AG04450 (cell line): ENCODE results near the gene UPK3B. TPM values are rescaled to one million over a fixed set of nuclear protein-coding genes. Genes with fewer than 3 reads are reported as not detected.
"Not testable (repeated sequence)": the region's sequence is repeated elsewhere in the genome, so short reads cannot be mapped to it uniquely, and the experiment has no call there.

Experiments
- CTCF ChIA-PET: fragments of 300-600, 350-600 bp; formaldehyde crosslinking; extraction: SDS; loops from one replicate; lab custom pipeline; 2022; ENCODE audit warnings: antibody characterized with exemption, inconsistent platforms; lab: Charles Lee
- POLR2A ChIA-PET: fragments of 350-600 bp; formaldehyde crosslinking; extraction: SDS; loops from one replicate; lab custom pipeline; 2021; ENCODE audit warnings: antibody characterized with exemption, inconsistent platforms; lab: Yijun Ruan, JAX
- DNase-seq: peaks from one replicate; pipeline ENCODE4 v3.0.0-alpha.2; 2011; ENCODE audit warnings: low read depth, low spot score
- H3K27ac ChIP-seq: one replicate; pipeline ENCODE4 v1.5.1; 2012; ENCODE audit warnings: low read depth, low read length, control low read depth
- H3K27me3 ChIP-seq: one replicate; pipeline ENCODE4 v1.6.0; 2012; ENCODE audit warnings: low read length; ENCODE audit not compliant: control insufficient read depth, insufficient read depth
- H3K4me3 ChIP-seq: 2 replicates; pipeline ENCODE4 v1.5.1; 2011; ENCODE audit warnings: mild to moderate bottlenecking, low read depth, low read length, control low read depth
- H3K9me3 ChIP-seq: 2 replicates; pipeline ENCODE4 v1.5.1; 2012; ENCODE audit warnings: low read length; ENCODE audit not compliant: control insufficient read depth, insufficient read depth
- polyA plus RNA-seq: library from polyadenylated mRNA; depleted of rRNA; stranded (reverse); fragments of >200 nt; gene quantifications from 2 replicates; pipeline ENCODE4 v1.2.3, GENCODE V29; 2011
- TF ChIP-seq, protein P1 (sequence below): IDR thresholded peaks from 2 replicates; pipeline ENCODE4 v1.5.1; 2011; ENCODE audit warnings: low read depth, low read length, control low read depth, inconsistent platforms

UPK3B gene
- polyA plus RNA-seq, 1 experiment = not detected

DNA sequence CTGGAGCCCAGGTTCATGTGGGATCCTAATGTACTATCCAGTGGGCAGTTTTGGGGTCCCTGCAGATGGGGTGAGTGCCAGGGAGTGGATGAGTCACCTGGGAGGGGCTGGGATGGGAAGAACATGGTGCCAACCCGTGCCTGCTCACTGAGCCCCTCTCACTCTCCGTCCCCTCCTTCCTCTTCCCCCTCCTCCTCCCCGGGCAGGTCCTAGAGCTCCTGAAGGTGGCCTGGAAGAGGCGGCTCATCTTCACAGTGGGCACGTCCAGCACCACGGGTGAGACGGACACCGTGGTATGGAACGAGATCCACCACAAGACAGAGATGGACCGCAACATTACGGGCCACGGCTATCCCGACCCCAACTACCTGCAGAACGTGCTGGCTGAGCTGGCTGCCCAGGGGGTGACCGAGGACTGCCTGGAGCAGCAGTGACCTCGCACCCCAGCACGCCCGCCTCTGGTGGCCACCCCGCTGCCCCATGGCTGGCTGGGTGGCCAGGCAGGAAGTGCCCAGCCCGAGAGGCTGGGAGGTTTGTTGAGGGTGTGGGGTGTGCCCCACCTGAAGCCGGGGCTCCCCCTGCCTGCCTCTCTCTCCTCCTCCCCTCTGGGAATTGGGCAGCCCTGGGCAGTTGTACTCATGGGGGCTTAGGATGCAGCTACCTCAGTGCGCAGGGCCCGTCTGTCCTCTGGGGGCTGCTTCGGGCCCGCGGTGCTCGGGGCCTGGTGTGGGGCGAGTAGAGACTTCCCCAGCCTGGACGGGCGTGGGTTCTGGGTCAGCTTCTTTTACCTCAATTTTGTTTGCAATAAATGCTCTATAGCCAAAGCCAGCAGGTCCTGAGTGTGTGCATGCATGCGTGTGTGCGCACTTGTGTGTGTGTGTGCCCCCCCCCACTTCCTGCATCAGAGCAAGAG lies 4.9 kb upstream of the UPK3B start:
- TF ChIP-seq, protein P1, sequence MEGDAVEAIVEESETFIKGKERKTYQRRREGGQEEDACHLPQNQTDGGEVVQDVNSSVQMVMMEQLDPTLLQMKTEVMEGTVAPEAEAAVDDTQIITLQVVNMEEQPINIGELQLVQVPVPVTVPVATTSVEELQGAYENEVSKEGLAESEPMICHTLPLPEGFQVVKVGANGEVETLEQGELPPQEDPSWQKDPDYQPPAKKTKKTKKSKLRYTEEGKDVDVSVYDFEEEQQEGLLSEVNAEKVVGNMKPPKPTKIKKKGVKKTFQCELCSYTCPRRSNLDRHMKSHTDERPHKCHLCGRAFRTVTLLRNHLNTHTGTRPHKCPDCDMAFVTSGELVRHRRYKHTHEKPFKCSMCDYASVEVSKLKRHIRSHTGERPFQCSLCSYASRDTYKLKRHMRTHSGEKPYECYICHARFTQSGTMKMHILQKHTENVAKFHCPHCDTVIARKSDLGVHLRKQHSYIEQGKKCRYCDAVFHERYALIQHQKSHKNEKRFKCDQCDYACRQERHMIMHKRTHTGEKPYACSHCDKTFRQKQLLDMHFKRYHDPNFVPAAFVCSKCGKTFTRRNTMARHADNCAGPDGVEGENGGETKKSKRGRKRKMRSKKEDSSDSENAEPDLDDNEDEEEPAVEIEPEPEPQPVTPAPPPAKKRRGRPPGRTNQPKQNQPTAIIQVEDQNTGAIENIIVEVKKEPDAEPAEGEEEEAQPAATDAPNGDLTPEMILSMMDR = no peak
- POLR2A ChIA-PET = no interaction called here
- H3K4me3 ChIP-seq = no peak overlapping the region
- H3K27ac ChIP-seq = no peak overlapping the region
- no peak for DNase-seq
- no peaks in the 10 kb centered on the region; the same call in 1 of the 2 replicates for H3K9me3 ChIP-seq
- H3K27me3 ChIP-seq = no peaks in the 10 kb centered on the region
- CTCF ChIA-PET = no interaction called here

DNA sequence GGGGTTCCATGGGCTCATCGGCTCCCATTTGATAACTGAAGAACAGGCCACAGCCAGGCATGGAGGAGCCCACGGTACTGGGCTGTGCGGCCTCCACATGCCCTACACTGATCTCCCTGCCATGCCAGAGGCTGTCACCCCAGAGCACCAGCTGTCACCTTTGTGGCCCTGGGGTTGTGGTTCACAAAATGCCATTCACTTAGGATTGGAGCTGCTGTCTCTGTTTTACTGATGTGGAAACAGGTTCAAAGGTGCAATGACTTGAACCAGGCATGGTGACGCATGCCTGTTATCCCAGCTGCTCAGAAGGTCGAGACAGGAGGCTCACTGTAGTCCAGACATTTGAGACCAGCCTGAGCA lies 4.3 kb upstream of the UPK3B start:
- no peak overlapping the region for H3K27ac ChIP-seq
- TF ChIP-seq, protein P1 = no peak
- ChIA-PET POLR2A (no interaction called here), CTCF (no interaction called here)
- H3K9me3 ChIP-seq = no peaks in the 10 kb centered on the region; the same call in 1 of the 2 replicates
- no peaks in the 10 kb centered on the region for H3K27me3 ChIP-seq
- DNase-seq = no peak
- H3K4me3 ChIP-seq = no peak overlapping the region

DNA sequence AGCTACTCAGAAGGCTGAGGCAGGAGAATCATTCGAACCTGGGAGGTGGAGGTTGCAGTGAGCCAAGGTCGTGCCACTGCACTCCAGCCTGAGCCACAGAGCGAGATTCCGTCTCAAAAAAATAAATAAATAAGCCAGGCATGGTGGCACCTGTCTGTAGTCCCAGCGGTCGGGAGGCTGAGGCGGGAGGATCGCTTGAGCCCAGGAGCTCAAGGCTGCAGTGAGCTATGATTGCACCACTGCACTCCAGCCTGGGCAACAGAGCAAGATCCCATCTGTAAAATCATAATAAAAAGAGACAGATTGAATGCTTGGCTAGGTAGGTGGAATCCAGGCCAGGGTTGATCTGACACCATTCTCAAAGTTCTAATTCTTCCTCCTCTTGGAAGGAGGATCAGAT lies 3.7 kb upstream of the UPK3B start:
- H3K27me3 ChIP-seq, POLR2A ChIA-PET, H3K27ac ChIP-seq, H3K9me3 ChIP-seq, CTCF ChIA-PET, H3K4me3 ChIP-seq, DNase-seq: not testable (repeated sequence)

DNA sequence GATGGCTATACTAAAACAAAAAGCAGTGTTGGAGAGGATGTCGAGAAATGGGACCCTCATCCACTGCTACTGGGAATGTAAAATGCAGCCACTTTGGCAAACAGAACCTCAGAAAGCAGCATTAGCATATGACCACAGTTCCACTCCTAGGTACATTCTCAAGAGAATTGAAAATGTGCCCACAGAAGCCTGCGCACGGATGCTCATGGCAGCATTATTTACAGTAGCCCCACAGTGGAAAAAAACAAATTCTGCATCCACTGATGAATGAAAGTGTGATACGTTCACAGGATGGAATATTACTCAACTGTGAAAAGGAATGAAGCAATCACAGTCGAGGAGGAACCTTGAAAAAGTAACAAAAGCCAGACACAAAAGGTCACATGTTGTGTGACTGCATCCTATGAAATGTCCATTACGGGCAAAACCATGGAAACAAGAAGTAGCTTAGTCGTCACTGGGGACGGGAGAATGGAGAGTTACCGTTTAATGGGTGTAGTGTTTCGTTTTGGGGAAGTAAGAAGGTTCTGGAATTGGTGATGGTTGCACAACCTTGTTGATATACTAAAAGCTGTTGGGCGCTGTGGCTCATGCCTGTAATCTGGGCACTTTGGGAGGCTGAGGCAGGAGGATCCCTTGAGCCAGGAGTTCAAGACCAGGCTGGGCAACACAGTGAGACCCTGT lies 2.5 kb upstream of the UPK3B start:
- ChIA-PET CTCF (no interaction called here), POLR2A (no interaction called here)
- TF ChIP-seq, protein P1 = no peak
- H3K27ac ChIP-seq = no peak overlapping the region
- H3K9me3 ChIP-seq = no peaks in the 10 kb centered on the region; the same call in 1 of the 2 replicates
- H3K27me3 ChIP-seq = no peaks in the 10 kb centered on the region
- DNase-seq = no peak
- no peak overlapping the region for H3K4me3 ChIP-seq

DNA sequence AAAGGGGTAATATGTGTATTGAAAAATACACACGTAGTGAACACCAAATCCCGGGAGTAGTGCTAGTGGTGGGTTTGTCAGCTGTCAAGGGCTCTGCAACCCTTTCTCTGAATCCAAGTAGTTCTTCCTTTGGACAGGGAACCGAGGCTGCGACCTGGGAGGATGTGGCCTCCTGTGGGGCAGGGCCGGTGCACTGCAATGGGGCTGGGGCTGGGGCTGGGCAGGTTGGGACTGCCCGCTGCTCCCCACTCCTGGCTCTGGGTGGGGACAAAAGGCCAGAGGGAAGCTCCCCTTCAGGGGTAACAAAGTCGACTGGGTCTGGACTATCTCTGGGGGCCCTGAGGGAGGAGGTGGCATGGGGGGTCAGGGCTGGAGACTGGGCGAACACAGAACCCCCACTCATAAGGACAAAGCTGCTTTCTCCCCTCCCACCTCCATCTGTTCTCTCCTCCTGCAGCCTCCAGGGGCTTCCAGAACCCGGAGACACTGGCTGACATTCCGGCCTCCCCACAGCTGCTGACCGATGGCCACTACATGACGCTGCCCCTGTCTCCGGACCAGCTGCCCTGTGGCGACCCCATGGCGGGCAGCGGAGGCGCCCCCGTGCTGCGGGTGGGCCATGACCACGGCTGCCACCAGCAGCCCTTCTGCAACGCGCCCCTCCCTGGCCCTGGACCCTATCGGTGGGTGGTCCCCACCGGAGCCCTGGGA lies 1.0 kb downstream of the UPK3B start:
- H3K4me3 ChIP-seq, POLR2A ChIA-PET, DNase-seq, H3K27me3 ChIP-seq, H3K27ac ChIP-seq, CTCF ChIA-PET, H3K9me3 ChIP-seq: not testable (repeated sequence)

DNA sequence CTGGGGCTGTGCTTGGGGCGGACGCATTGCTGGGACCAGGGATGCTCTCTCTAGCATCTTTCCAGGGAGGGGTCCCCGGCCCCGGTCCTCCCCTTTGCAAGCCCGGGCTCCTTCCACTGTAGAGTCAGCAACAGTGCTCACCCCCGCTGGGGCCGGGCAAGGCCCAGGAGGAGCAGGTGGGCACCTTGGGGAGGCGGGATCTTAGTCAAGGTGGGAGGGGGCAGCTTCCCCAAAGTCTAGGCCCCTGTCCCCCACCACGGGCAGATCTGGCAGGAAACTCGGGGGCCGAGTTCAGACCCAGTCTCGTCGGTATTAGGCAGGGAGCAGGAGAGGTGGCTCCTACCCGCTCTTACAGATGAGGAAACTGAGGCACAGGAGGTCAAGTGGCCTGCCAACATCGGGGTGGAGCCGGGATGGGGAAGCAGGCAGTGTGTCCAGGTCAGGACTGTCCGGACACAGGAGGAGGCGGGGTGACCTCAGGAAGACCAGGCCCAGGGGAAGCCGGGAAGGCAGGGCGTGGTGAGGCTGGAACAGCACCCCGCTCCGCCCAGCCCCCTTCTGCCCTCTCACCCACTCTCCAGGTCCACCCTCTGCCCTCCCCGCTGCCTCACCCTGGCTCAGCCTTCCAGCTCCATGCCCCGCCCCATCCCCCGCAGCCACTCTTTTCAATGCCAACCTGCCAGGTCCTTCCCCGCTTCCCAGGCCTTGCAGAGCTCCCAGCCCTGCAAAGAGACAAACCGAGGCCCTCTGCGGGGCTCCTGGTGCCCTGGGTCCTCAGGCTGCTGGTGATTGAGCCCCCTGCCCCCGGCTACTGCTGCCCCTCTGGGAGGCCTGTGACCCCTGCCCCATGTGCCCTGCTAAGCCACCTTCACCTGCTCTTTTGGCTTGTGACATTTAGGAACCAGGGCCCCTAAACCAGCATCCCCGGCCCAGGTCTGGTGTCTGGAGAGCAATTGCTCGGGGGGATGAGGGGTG lies 1.8 kb downstream of the UPK3B start:
- H3K27me3 ChIP-seq, H3K4me3 ChIP-seq, H3K27ac ChIP-seq, DNase-seq, CTCF ChIA-PET, H3K9me3 ChIP-seq, POLR2A ChIA-PET: not testable (repeated sequence)
